SKM-1 (cell line): ENCODE measurements around the gene TMEM161A.

Experiments
- DNase-seq: peaks from one replicate; lab custom pipeline; 2025; ENCODE audit not compliant: unreplicated experiment; lab: John Stamatoyannopoulos, UW

TMEM161A gene

GRCh38 chr19:19098084-19098702, 40.1 kb downstream of the TMEM161A start:
- no peak for DNase-seq

- DNase-seq = no peak
These were observed 41.3 kb downstream of the TMEM161A start for GRCh38 chr19:19096641-19097627.

DNA sequence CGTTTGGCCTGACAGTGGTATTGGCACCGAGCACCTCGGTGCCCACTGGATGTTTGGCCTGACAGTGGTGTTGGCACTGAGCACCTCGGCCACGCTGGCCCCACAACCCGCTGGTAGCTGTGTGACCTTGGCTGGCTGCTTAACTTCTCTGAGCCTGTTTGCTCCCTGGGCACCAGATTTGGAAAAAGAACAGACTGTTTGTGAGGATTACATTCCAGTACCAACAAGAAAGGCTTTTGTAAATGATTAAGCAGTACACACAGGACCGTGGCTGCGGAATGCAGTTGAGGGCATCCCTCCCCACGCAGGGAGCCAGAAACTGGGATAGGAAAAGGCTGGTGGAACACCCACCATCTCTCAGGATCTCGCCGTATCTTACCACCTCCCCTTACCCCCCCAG, 42.6 kb downstream of the TMEM161A start:
- DNase-seq = no peak

DNA sequence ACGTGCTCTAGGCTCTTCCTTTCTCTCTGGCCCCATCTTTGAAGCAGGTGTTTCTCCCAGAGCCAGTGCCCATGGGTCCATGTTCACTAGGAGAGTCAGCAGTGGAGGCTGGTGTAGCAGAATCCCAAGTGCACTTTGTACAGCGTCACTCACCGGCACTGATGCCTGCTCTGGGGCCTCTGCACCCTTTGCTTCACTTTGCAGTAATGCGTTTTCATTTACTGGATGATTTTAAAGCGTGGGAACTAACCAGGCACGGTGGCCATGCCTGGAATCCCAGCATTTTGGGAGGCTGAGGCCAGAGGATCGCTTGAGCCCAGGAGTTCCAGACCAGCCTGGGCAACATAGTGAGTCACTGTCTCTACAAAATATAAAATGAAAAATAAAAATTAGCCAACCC, 43.8 kb downstream of the TMEM161A start:
- DNase-seq = no peak

GRCh38 chr19:19087676-19088075, 50.6 kb downstream of the TMEM161A start:
- DNase-seq = no peak

DNA sequence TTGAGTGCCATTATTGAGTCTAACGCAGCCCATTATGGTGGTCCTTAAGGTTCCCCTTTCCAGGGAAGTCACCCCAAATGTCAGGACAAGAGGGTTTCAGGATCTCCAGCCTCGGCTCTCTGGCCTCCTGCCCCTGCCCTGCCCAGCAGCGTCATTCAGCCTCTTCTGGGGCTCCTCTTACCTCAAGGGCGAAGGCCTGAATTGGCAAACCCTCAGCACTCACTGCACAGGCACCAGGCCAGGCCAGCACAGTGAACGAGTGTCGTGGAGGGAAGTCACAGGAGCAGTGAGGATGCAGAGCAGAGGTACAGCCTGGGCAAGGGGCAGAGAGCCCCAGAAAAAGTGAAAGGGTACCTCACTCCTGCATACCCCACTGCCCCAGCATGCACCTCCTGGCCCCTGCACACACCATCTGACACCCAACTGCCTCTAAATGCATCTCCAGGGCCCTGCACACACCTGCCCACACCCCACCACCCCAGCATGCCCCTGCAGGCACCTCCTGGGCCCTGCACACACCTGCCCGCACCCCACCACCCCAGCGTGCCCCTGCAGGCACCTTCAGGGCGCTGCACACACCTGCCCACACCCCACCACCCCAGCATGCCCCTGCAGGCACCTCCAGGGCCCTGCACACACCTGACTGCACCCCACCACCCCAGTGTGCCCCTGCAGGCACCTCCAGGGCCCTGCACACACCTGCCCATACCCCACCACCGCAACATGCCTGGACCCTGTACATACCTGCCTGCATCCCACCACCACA, 54.7 kb downstream of the TMEM161A start:
- no peak for DNase-seq

DNA sequence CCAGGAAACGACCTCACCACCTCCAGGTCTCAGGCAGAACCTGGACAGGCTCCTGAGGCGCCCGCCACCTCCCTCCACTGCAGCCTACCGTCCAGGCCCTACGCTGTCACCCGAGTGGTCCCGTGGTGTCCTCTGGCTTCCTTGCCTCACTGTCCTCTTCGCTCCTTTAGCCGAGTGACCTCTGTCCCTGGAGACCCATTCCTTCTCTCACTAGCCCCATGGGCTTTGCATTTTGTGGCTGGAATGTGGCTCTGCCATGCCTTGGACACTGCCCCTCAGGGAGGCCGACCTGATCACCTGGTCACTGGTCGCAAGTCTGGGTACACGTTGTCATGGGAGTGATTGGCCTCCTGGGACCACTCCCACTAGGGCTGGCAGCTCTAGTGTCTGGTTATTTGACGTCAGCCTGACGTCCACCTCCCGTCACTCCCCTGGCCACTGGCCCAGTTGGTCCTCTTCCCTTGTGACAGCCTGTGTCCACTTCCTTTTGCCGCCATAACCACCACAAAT, 56.6 kb downstream of the TMEM161A start:
- no peak for DNase-seq

- DNase-seq = no peak
These were observed 58.7 kb downstream of the TMEM161A start for GRCh38 chr19:19079571-19079970.

DNA sequence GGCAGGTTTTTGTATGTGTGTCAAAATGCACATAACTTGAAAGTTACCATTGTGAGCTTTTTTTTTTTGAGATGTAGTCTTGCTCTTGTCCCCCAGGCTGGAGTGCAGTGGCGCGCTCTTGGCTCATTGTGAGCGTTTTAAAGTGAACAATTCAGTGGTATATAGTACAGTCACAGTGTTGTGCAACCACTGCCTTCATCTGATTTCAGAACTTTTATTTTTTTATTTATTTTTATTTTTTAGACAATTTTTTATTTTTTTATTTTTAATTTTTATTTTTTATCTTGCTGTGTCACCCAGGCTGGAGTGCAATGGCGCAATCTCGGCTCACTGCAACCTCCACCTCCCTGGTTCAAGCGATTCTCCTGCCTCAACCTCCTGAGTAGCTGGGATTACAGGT, 59.5 kb downstream of the TMEM161A start:
- DNase-seq = no peak

DNA sequence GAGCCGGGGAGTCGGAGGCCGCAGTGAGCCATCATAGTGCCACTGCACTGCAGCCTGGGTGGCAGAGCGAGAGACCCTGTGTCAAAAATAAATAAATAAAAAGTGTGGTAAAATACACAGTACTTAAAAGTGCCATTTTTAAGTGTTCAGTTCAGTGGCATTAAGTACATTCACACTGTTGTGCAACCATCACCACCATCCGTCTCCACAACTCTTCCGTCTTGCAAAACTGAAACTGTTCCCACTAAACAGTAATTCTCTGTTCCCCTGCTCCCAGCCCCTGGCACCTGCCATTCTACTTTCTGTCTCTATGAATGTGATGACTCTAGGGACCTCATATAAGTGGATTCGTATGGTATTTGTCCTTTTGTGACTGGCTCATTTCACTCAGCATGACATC, 61.2 kb downstream of the TMEM161A start:
- DNase-seq = no peak

DNA sequence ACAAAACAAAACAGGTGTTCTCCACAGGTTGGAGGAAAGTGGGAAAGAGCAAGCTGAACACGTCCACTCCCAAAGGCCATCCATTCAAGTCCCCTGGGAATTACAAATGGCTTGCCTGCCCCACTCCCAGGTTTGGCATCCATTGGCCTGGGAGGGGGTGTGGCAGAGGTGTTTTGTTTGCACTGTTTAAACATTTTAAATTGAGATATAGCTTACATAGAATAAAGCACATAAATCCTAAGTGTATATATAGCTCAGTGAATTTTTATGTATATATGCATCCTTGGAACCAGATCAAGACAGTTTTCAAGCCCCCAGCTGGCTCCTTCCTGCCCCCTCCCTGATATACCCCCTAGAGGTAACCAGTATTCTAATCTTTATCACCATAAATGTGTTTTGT, 61.8 kb downstream of the TMEM161A start:
- DNase-seq = no peak

GRCh38 chr19:19075126-19075525, 63.2 kb downstream of the TMEM161A start:
- DNase-seq = no peak

GRCh38 chr19:19074196-19074882, 63.9 kb downstream of the TMEM161A start:
- no peak for DNase-seq

DNA sequence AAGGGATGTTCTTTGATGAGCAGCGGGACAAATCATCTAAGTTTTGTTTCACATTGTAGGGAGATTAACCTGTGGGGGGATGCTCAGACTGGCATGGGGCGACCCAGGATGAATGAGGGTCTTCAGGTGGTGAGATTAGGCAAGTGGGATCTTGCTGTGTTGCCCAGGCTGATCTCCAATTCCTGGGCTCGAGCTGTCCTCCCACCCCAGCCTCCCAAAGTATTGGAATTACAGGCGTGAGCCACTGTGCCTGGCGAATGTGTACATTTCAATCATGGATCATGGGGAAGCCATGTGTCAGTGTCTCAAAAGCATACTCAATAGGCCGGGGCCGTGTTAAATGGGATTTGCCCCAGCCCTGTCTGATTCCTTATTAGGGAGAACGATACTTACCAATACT, 66.4 kb downstream of the TMEM161A start:
- DNase-seq = no peak
